Fibroblast of lung (primary cell): ENCODE results near the gene KRT3. TPM values are rescaled to one million over a fixed set of nuclear protein-coding genes. Genes with fewer than 3 reads are reported as not detected.

Experiments used
- DNase-seq, 2 donors: peaks; one replicate each; pipeline versions ENCODE4 v3.0.0 to v3.0.0-alpha.2; 2010; ENCODE audit warnings: low read depth in 2 of 2
- H2AFZ ChIP-seq: 2 replicates; pipeline ENCODE4 v1.5.1; 2012; ENCODE audit warnings: low read length, control low read depth, inconsistent platforms
- H3K27ac ChIP-seq: 2 replicates; pipeline ENCODE4 v1.5.1; 2011; ENCODE audit warnings: low read length, control low read depth; ENCODE audit not compliant: insufficient read depth
- H3K27me3 ChIP-seq: 2 replicates; pipeline ENCODE4 v1.5.1; 2011; ENCODE audit warnings: mild to moderate bottlenecking, low read length; ENCODE audit not compliant: control insufficient read depth, insufficient read depth
- H3K36me3 ChIP-seq: 2 replicates; pipeline ENCODE4 v1.5.1; 2011; ENCODE audit warnings: low read length; ENCODE audit not compliant: control insufficient read depth, insufficient read depth
- H3K4me1 ChIP-seq: 2 replicates; pipeline ENCODE4 v1.5.1; 2011; ENCODE audit warnings: low read length; ENCODE audit not compliant: control insufficient read depth, insufficient read depth; ENCODE audit errors: extremely low read depth
- H3K4me2 ChIP-seq: 2 replicates; pipeline ENCODE4 v1.5.1; 2011; ENCODE audit warnings: low read length, control low read depth; ENCODE audit not compliant: insufficient read depth; ENCODE audit errors: extremely low read depth
- H3K4me3 ChIP-seq, 4 experiments: fragments of 200-600 bp in 1 of 4; sonication (generic) in 1 of 4; replicated peaks in 1 of 4; 2 replicates each; pipeline ENCODE4 v1.5.1; 2011 to 2016; ENCODE audit warnings: low read length in 4 of 4, low read depth in 3 of 4, mild to moderate bottlenecking in 3 of 4, control low read depth in 2 of 4, inconsistent platforms in 1 of 4, mixed read lengths in 1 of 4; ENCODE audit not compliant: insufficient read depth in 1 of 4; ENCODE audit errors: control extremely low read depth in 1 of 4
- H3K79me2 ChIP-seq: 2 replicates; pipeline ENCODE4 v1.5.1; 2012; ENCODE audit warnings: mild to moderate bottlenecking, low read length, inconsistent platforms; ENCODE audit not compliant: control insufficient read depth, insufficient read depth
- H3K9ac ChIP-seq: 2 replicates; pipeline ENCODE4 v1.5.1; 2011; ENCODE audit warnings: mild to moderate bottlenecking, low read length, control low read depth; ENCODE audit not compliant: insufficient read depth
- H3K9me3 ChIP-seq: 2 replicates; pipeline ENCODE4 v1.5.1; 2012; ENCODE audit warnings: low read depth, low read length; ENCODE audit not compliant: control insufficient read depth, insufficient read depth
- H4K20me1 ChIP-seq: 2 replicates; pipeline ENCODE4 v1.5.1; 2011; ENCODE audit warnings: low read length; ENCODE audit not compliant: control insufficient read depth, insufficient read depth; ENCODE audit errors: extremely low read depth
- CTCF ChIP-seq, 2 donors: IDR thresholded peaks in 1 of 2; conservative IDR thresholded peaks in 1 of 2; 1 replicate in 1 of 2; 2 replicates in 1 of 2; pipeline ENCODE4 v1.5.1; 2011 to 2012; ENCODE audit warnings: low read length in 2 of 2, control low read depth in 1 of 2, inconsistent platforms in 1 of 2, low read depth in 1 of 2, mild to moderate bottlenecking in 1 of 2
- EZH2 ChIP-seq: IDR thresholded peaks from 2 replicates; pipeline ENCODE4 v1.5.1; 2012; ENCODE audit warnings: low read length, control low read depth, mild to moderate bottlenecking; ENCODE audit errors: missing control alignments
- polyA plus RNA-seq, 2 donors: library from polyadenylated mRNA; depleted of rRNA in 1 of 2; stranded (reverse) in 1 of 2; unstranded in 1 of 2; fragments of >200 nt; gene quantifications; 2 replicates each; pipeline ENCODE4 v1.2.1, GENCODE V29; 2011 to 2012; ENCODE audit warnings: missing spikeins in 1 of 2
- total RNA-seq: library from RNA; depleted of rRNA; stranded (reverse); fragments of >200 nt; gene quantifications from 2 replicates; pipeline ENCODE4 v1.2.1, GENCODE V29; 2014

The KRT3 gene
- total and polyA plus RNA-seq, 2 donors (not counting 1 experiment from before 2014, with no cell fraction given): not detected

- Histone ChIP-seq H4K20me1 (no peaks in the 10 kb centered on the region), H3K9me3 (no peaks in the 10 kb centered on the region), H3K27ac (no peak overlapping the region), H2AFZ (no peak overlapping the region), H3K36me3 (no peaks in the 10 kb centered on the region), H3K4me3 (no peak overlapping the region), H3K27me3 (no peaks in the 10 kb centered on the region), H3K4me1 (no peaks in the 10 kb centered on the region), H3K4me2 (no peak overlapping the region), H3K9ac (no peak overlapping the region), H3K79me2 (no peaks in the 10 kb centered on the region)
- TF ChIP-seq EZH2 (no peak), CTCF (conservative IDR thresholded peaks at IDR 0.05 in 1 of 2, IDR thresholded peaks at IDR 0.05 in 1 of 2; ENCODE audit: low read depth in 1 of 2, low read length in 2 of 2) (no peak)
- DNase-seq: no peak
Observed at GRCh38 chr12:52824741-52825410, 29.0 kb upstream of the KRT3 start.

GRCh38 chr12:52823761-52824450, 28.0 kb upstream of the KRT3 start:
- Histone ChIP-seq H3K4me2 (no peak overlapping the region), H3K9me3 (no peaks in the 10 kb centered on the region), H3K4me1 (no peaks in the 10 kb centered on the region), H4K20me1 (no peaks in the 10 kb centered on the region), H2AFZ (no peak overlapping the region), H3K9ac (no peak overlapping the region), H3K79me2 (no peaks in the 10 kb centered on the region), H3K4me3 (no peak overlapping the region), H3K27ac (no peak overlapping the region), H3K36me3 (no peaks in the 10 kb centered on the region), H3K27me3 (no peaks in the 10 kb centered on the region)
- no peak for TF ChIP-seq CTCF (conservative IDR thresholded peaks at IDR 0.05 in 1 of 2, IDR thresholded peaks at IDR 0.05 in 1 of 2; ENCODE audit: low read depth in 1 of 2, low read length in 2 of 2)
- TF ChIP-seq EZH2: no peak
- no peak for DNase-seq

- no peak for TF ChIP-seq EZH2
- TF ChIP-seq CTCF (conservative IDR thresholded peaks at IDR 0.05 in 1 of 2, IDR thresholded peaks at IDR 0.05 in 1 of 2; ENCODE audit: low read depth in 1 of 2, low read length in 2 of 2): no peak
- no peaks in the 10 kb centered on the region for H3K4me1 ChIP-seq
- H3K4me3 ChIP-seq: no peak overlapping the region
- H3K27ac ChIP-seq: no peak overlapping the region
- no peak for DNase-seq
- H3K27me3 ChIP-seq: no peaks in the 10 kb centered on the region
- H3K9ac ChIP-seq: no peak overlapping the region
- H3K79me2 ChIP-seq: no peaks in the 10 kb centered on the region
- no peaks in the 10 kb centered on the region for H4K20me1 ChIP-seq
- no peaks in the 10 kb centered on the region for H3K9me3 ChIP-seq
- H3K36me3 ChIP-seq: no peaks in the 10 kb centered on the region
- no peak overlapping the region for H2AFZ ChIP-seq
- H3K4me2 ChIP-seq: no peak overlapping the region
Observed at GRCh38 chr12:52822771-52823510, 27.0 kb upstream of the KRT3 start.
